ENCODE measurements around the gene PARD6A. TPM values are rescaled to one million over a fixed set of nuclear protein-coding genes. Genes with fewer than 3 reads are reported as not detected.

The PARD6A gene
- total RNA-seq, 2 donors from 2014 or later = 3.9 to 5.6 TPM

DNA sequence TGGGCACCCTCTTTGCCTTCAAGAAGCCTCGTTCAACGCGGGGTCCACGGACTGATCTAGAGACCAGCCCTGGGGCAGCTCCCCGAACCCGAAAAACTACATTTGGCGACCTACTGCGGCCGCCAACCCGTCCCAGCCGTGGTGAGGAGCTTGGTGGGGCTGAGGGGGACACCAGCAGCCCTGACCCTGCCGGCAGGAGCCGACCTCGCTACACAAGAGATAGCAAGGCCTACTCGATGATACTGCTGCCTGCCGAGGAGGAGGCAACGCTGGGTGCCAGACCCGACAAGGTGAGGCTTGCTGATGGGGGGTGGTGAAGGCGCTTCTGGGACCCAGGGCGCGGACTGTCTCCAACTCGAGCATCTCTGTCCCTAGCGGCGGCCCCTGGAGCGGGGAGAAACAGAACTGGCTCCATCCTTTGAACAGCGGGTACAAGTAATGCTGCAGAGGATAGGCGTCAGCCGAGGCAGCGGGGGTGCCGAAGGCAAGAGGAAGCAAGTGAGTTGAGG, 6.3 kb upstream of the PARD6A start:
- Histone ChIP-seq H3K27me3 (peaks cover 5 to 10% of the 10 kb centered on the region in 2 donors), H3K4me3 (no peak overlapping the region), H3K9me3 (no peaks in the 10 kb centered on the region), H3K4me1 (peaks cover 0 to 25% of the 10 kb centered on the region in 2 donors), H3K27ac (no peak overlapping the region), H3K36me3 (no peaks in the 10 kb centered on the region)
- no peak for DNase-seq (ENCODE audit: low spot score)
- TF ChIP-seq, protein P1, sequence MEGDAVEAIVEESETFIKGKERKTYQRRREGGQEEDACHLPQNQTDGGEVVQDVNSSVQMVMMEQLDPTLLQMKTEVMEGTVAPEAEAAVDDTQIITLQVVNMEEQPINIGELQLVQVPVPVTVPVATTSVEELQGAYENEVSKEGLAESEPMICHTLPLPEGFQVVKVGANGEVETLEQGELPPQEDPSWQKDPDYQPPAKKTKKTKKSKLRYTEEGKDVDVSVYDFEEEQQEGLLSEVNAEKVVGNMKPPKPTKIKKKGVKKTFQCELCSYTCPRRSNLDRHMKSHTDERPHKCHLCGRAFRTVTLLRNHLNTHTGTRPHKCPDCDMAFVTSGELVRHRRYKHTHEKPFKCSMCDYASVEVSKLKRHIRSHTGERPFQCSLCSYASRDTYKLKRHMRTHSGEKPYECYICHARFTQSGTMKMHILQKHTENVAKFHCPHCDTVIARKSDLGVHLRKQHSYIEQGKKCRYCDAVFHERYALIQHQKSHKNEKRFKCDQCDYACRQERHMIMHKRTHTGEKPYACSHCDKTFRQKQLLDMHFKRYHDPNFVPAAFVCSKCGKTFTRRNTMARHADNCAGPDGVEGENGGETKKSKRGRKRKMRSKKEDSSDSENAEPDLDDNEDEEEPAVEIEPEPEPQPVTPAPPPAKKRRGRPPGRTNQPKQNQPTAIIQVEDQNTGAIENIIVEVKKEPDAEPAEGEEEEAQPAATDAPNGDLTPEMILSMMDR (IDR thresholded peaks at IDR 0.05) = no peak

DNA sequence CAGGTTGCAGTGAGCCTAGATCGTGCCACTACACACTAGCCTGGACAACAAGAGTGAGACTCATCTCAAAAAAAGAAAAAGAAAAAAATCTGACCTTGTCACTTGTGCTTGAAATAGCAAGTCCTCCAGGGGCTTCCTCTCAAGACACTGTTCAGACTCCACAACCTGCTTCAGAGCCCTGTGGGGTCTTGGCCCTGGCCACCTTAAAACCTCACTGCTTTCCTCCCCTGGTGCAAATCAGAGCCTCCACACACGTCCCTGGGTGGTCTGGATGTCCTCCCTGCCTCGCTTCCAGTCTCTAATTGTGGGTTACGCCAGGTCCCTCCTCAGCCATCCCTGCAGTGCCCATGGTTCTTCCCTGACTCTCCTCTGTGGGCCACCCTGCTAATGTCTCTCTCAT, 5.4 kb upstream of the PARD6A start:
- peaks cover 5 to 7% of the 10 kb centered on the region in 2 donors for H3K27me3 ChIP-seq
- no peak overlapping the region for H3K4me3 ChIP-seq
- peaks cover 0 to 25% of the 10 kb centered on the region in 2 donors for H3K4me1 ChIP-seq
- H3K9me3 ChIP-seq = no peaks in the 10 kb centered on the region
- H3K27ac ChIP-seq = no peak overlapping the region
- no peak for DNase-seq (ENCODE audit: low spot score)
- H3K36me3 ChIP-seq = no peaks in the 10 kb centered on the region
- TF ChIP-seq, protein P1 (IDR thresholded peaks at IDR 0.05) = no peak

GRCh38 chr16:67656344-67657016, 4.3 kb upstream of the PARD6A start:
- no peak for DNase-seq (ENCODE audit: low spot score)
- TF ChIP-seq, protein P1 (IDR thresholded peaks at IDR 0.05) = no peak
- Histone ChIP-seq H3K4me1 (peaks cover 0 to 32% of the 10 kb centered on the region in 2 donors), H3K36me3 (no peaks in the 10 kb centered on the region), H3K27me3 (peaks cover 5 to 7% of the 10 kb centered on the region in 2 donors), H3K4me3 (no peak overlapping the region), H3K27ac (no peak overlapping the region), H3K9me3 (no peaks in the 10 kb centered on the region)

GRCh38 chr16:67657017-67657608, 3.6 kb upstream of the PARD6A start:
- Histone ChIP-seq H3K36me3 (no peaks in the 10 kb centered on the region), H3K4me1 (peaks cover 0 to 33% of the 10 kb centered on the region in 2 donors), H3K4me3 (no peak overlapping the region), H3K9me3 (no peaks in the 10 kb centered on the region), H3K27me3 (peaks cover 5 to 7% of the 10 kb centered on the region in 2 donors), H3K27ac (no peak overlapping the region)
- TF ChIP-seq, protein P1 (IDR thresholded peaks at IDR 0.05) = no peak
- no peak for DNase-seq (ENCODE audit: low spot score)

DNA sequence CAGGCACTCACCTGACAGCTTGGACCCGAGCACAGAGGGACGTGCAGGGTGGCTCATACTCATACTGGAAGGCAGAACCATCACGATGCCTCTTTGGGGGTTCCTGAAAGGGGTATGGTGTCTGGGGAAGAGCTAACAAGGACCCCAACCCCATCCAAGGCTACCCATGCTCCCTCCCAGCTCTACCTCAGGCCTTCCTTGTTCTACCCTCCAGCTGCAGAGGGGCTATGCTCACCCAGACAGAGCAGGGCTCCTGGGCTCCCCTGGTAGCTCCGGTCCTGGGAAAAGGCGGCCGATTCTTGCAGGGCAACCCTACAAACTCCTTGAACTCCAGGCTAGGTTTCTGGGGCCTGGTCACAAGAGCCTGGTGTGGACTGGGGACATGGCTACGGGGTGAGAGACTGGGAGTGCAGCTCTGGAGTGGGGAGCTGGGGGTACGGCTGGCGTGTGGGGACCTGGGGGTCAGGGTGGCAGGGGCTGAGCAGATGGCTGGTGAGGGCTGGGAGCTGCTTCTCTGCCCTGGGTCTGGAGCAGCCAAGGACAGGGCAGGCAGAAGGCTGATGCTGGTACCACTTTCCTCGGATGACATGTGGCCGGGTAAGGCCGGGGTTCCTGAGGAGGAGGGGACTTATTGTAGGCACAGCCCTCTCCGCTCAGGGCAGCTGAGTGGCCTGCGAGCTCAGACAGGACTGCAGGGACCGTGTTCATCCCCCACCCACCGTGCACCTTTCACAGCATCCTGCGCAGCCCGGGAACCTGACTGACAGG, 2.8 kb upstream of the PARD6A start:
- Histone ChIP-seq H3K9me3 (no peaks in the 10 kb centered on the region), H3K27ac (no peak overlapping the region), H3K4me1 (peaks cover 0 to 30% of the 10 kb centered on the region in 2 donors), H3K4me3 (no peak overlapping the region), H3K27me3 (peaks cover 5 to 7% of the 10 kb centered on the region in 2 donors), H3K36me3 (no peaks in the 10 kb centered on the region)
- TF ChIP-seq, protein P1 (IDR thresholded peaks at IDR 0.05) = no peak
- no peak for DNase-seq (ENCODE audit: low spot score)

Data from right atrium auricular region (tissue), 2 donors.